ENCODE measurements around the gene WDR36.
"Not testable (repeated sequence)": the region's sequence is repeated elsewhere in the genome, so short reads cannot be mapped to it uniquely, and the experiment has no call there.

WDR36 gene

GRCh38 chr5:111138096-111138495, 45.9 kb downstream of the WDR36 start:
- DNase-seq (ENCODE audit: low read depth): no peak

- DNase-seq (ENCODE audit: low read depth): not testable (repeated sequence)
These were observed 49.3 kb downstream of the WDR36 start for GRCh38 chr5:111141471-111141870.

GRCh38 chr5:111142932-111143331, 50.8 kb downstream of the WDR36 start:
- no peak for DNase-seq (ENCODE audit: low read depth)

- peak; percentile 94 for DNase-seq (ENCODE audit: low read depth)
These were observed 51.8 kb downstream of the WDR36 start for GRCh38 chr5:111143910-111144309.

- no peak for DNase-seq (ENCODE audit: low read depth)
These were observed 52.3 kb downstream of the WDR36 start for GRCh38 chr5:111144352-111144930.

- no peak for DNase-seq (ENCODE audit: low read depth)
These were observed 53.9 kb downstream of the WDR36 start for GRCh38 chr5:111146053-111146452.

- no peak for DNase-seq (ENCODE audit: low read depth)
These were observed 55.4 kb downstream of the WDR36 start for GRCh38 chr5:111147502-111147901.

- DNase-seq (ENCODE audit: low read depth): no peak
These were observed 59.9 kb downstream of the WDR36 start for GRCh38 chr5:111151998-111152397.

- DNase-seq (ENCODE audit: low read depth): no peak
These were observed 61.3 kb downstream of the WDR36 start for GRCh38 chr5:111153483-111153882.

GRCh38 chr5:111153945-111154344, 61.8 kb downstream of the WDR36 start:
- DNase-seq (ENCODE audit: low read depth): no peak

- DNase-seq (ENCODE audit: low read depth): peak; percentile 74
These were observed 66.1 kb downstream of the WDR36 start for GRCh38 chr5:111158105-111158744.

GRCh38 chr5:111159845-111160244, 67.7 kb downstream of the WDR36 start:
- DNase-seq (ENCODE audit: low read depth): no peak

GRCh38 chr5:111163000-111163399, 70.9 kb downstream of the WDR36 start:
- no peak for DNase-seq (ENCODE audit: low read depth)

GRCh38 chr5:111165058-111165457, 72.9 kb downstream of the WDR36 start:
- DNase-seq (ENCODE audit: low read depth): no peak

GRCh38 chr5:111167551-111167950, 75.4 kb downstream of the WDR36 start:
- DNase-seq (ENCODE audit: low read depth): no peak

- no peak for DNase-seq (ENCODE audit: low read depth)
These were observed 76.5 kb downstream of the WDR36 start for GRCh38 chr5:111168608-111169007.

- DNase-seq (ENCODE audit: low read depth): no peak
These were observed 77.1 kb downstream of the WDR36 start for GRCh38 chr5:111169269-111169668.

- no peak for DNase-seq (ENCODE audit: low read depth)
These were observed 78.1 kb downstream of the WDR36 start for GRCh38 chr5:111170279-111170678.

- no peak for DNase-seq (ENCODE audit: low read depth)
These were observed 80.4 kb downstream of the WDR36 start for GRCh38 chr5:111172504-111172903.

GRCh38 chr5:111173476-111173875, 81.3 kb downstream of the WDR36 start:
- no peak for DNase-seq (ENCODE audit: low read depth)

All from fibroblast of the conjunctiva (primary cell).